Adipocyte (in vitro differentiated cells): ENCODE results near the gene PAOX.

Experiments
- DNase-seq: peaks from one replicate; pipeline ENCODE4 v3.0.0-alpha.2; 2015; ENCODE audit warnings: low read depth
- H3K27me3 ChIP-seq: replicated peaks from 2 replicates; pipeline ENCODE4 v1.7.0; 2013; ENCODE audit warnings: mild to moderate bottlenecking, low read length, moderate library complexity; ENCODE audit not compliant: control insufficient read depth, insufficient read depth
- H3K36me3 ChIP-seq: 2 replicates; pipeline ENCODE4 v1.7.0; 2013; ENCODE audit warnings: low read length, mild to moderate bottlenecking, moderate library complexity; ENCODE audit not compliant: control insufficient read depth, insufficient read depth, severe bottlenecking
- H3K4me1 ChIP-seq: 2 replicates; pipeline ENCODE4 v1.7.0; 2013; ENCODE audit warnings: mild to moderate bottlenecking, low read length, moderate library complexity; ENCODE audit not compliant: control insufficient read depth, insufficient read depth
- H3K4me3 ChIP-seq: 2 replicates; pipeline ENCODE4 v1.7.0; 2013; ENCODE audit warnings: mild to moderate bottlenecking, low read length, moderate library complexity
- H3K9ac ChIP-seq: 2 replicates; pipeline ENCODE4 v1.7.0; 2013; ENCODE audit warnings: mild to moderate bottlenecking, low read length, moderate library complexity
- H3K9me3 ChIP-seq: 2 replicates; pipeline ENCODE4 v1.7.0; 2013; ENCODE audit warnings: mild to moderate bottlenecking, low read length, moderate library complexity; ENCODE audit not compliant: control insufficient read depth

The PAOX gene

GRCh38 chr10:133379152-133379800 is at the start of gene PAOX:
Gene PAOX (plus strand): TSS chr10:133379262. CDS start chr10:133379317, 55 bp downstream.
- H3K9ac ChIP-seq = peak within 1 kb of the TSS; percentile 87
- H3K36me3 ChIP-seq = no peaks in the 10 kb centered on the region
- no peaks in the 10 kb centered on the region for H3K27me3 ChIP-seq
- peak within 1 kb of the TSS; percentile 92 for H3K4me3 ChIP-seq
- peak; percentile 82 for DNase-seq
- H3K4me1 ChIP-seq = peaks cover 4% of the 10 kb centered on the region
- H3K9me3 ChIP-seq = no peaks in the 10 kb centered on the region

- Histone ChIP-seq H3K9me3 (peaks cover 8% of the 10 kb centered on the region), H3K27me3 (peaks cover 61% of the 10 kb centered on the region), H3K9ac (peak overlapping the region; percentile 54), H3K4me3 (peak overlapping the region; percentile 65), H3K4me1 (no peaks in the 10 kb centered on the region), H3K36me3 (no peaks in the 10 kb centered on the region)
- peak; percentile 96 for DNase-seq
These were observed 49.4 kb upstream of the PAOX start for GRCh38 chr10:133329491-133330202.

- H3K27me3 ChIP-seq = peaks cover 51% of the 10 kb centered on the region
- H3K9ac ChIP-seq = no peak overlapping the region
- no peak for DNase-seq
- peaks cover 8% of the 10 kb centered on the region for H3K9me3 ChIP-seq
- H3K36me3 ChIP-seq = no peaks in the 10 kb centered on the region
- no peaks in the 10 kb centered on the region for H3K4me1 ChIP-seq
- no peak overlapping the region for H3K4me3 ChIP-seq
These were observed 45.9 kb upstream of the PAOX start for GRCh38 chr10:133332936-133333699.

- H3K4me3 ChIP-seq = peak overlapping the region; percentile 44
- H3K9ac ChIP-seq = no peak overlapping the region
- DNase-seq = peak; percentile 30
- peaks cover 8% of the 10 kb centered on the region for H3K9me3 ChIP-seq
- peaks cover 52% of the 10 kb centered on the region for H3K27me3 ChIP-seq
- H3K4me1 ChIP-seq = no peaks in the 10 kb centered on the region
- no peaks in the 10 kb centered on the region for H3K36me3 ChIP-seq
These were observed 44.4 kb upstream of the PAOX start for GRCh38 chr10:133334503-133335245.

GRCh38 chr10:133335246-133336117 is 43.6 kb upstream of the PAOX start:
- H3K36me3 ChIP-seq = no peaks in the 10 kb centered on the region
- peak overlapping the region; percentile 44 for H3K4me3 ChIP-seq
- peak; percentile 74 for DNase-seq

GRCh38 chr10:133336118-133336576 is 42.9 kb upstream of the PAOX start:
- Histone ChIP-seq H3K4me3 (no peak overlapping the region), H3K27me3 (peaks cover 51% of the 10 kb centered on the region)

More at GRCh38 chr10:133335246-133336117, 43.6 kb upstream of the PAOX start:
- Histone ChIP-seq H3K4me1 (no peaks in the 10 kb centered on the region), H3K9me3 (peaks cover 8% of the 10 kb centered on the region), H3K9ac (no peak overlapping the region), H3K27me3 (peaks cover 56% of the 10 kb centered on the region)

GRCh38 chr10:133336577-133337369 is 42.3 kb upstream of the PAOX start, which contains the start of gene CALY:
Gene CALY (minus strand): TSS chr10:133336896. CDS start chr10:133328989, 7,907 bp downstream.
- H3K4me1 ChIP-seq = no peaks in the 10 kb centered on the region
- peaks cover 45% of the 10 kb centered on the region for H3K27me3 ChIP-seq
- DNase-seq = no peak
- no peak within 1 kb of the TSS for H3K4me3 ChIP-seq
- H3K36me3 ChIP-seq = no peaks in the 10 kb centered on the region
- H3K9me3 ChIP-seq = peaks cover 8% of the 10 kb centered on the region
- H3K9ac ChIP-seq = no peak within 1 kb of the TSS

More at GRCh38 chr10:133336118-133336576, 42.9 kb upstream of the PAOX start:
- Histone ChIP-seq H3K9ac (no peak overlapping the region), H3K4me1 (no peaks in the 10 kb centered on the region), H3K9me3 (peaks cover 8% of the 10 kb centered on the region), H3K36me3 (no peaks in the 10 kb centered on the region)
- no peak for DNase-seq

GRCh38 chr10:133337370-133337725 is 41.7 kb upstream of the PAOX start:
- peaks cover 3% of the 10 kb centered on the region for H3K9me3 ChIP-seq
- no peak overlapping the region for H3K4me3 ChIP-seq
- H3K27me3 ChIP-seq = peaks cover 39% of the 10 kb centered on the region
- no peak overlapping the region for H3K9ac ChIP-seq
- no peaks in the 10 kb centered on the region for H3K36me3 ChIP-seq
- no peaks in the 10 kb centered on the region for H3K4me1 ChIP-seq
- DNase-seq = no peak

- no peaks in the 10 kb centered on the region for H3K9me3 ChIP-seq
- no peak overlapping the region for H3K4me3 ChIP-seq
- no peaks in the 10 kb centered on the region for H3K36me3 ChIP-seq
- DNase-seq = no peak
- H3K27me3 ChIP-seq = peaks cover 34% of the 10 kb centered on the region
- no peak overlapping the region for H3K9ac ChIP-seq
- no peaks in the 10 kb centered on the region for H3K4me1 ChIP-seq
These were observed 40.7 kb upstream of the PAOX start for GRCh38 chr10:133338080-133339071.
